ENCODE results near the gene DLEC1. TPM values are rescaled to one million over a fixed set of nuclear protein-coding genes. Genes with fewer than 3 reads are reported as not detected.

The DLEC1 gene
- total and polyA plus RNA-seq, 2 experiments from 2014 or later, result 0.15 TPM; not detected in 1

DNA sequence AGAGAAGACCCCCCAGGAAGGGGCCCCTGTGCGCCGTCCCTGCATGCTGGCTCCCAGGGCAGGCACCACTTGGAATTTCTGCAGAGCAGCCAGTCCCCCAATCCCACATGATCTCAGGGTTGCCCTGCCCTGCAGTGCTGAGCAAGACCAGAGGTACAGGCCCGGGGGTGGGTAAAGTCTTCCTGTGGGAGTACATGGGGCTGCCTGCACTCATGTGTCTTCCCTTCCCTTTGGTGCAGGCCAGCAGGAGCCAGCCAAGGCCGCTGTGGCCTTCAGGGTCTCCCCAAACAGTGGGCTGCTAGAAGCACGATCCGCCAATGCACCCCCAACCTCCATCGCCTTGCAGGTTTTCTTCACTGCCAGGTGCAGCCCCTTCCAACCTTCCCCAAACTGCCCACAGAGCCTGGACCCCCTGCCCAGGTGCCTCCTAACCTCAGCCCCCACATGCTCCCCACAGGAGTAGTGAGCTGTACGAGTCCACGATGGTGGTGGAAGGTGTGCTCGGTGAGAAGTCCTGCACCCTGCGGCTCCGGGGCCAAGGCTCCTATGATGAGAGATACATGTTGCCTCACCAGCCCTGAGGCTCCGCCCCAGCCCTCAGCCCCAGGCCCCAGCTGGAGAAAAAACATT is 82.9 kb downstream of the DLEC1 start:
- H2AFZ ChIP-seq, result no peak overlapping the region
- TF ChIP-seq EZH2phosphoT487 (IDR thresholded peaks at IDR 0.05; ENCODE audit: insufficient read depth, low read depth) (no peak), EZH2 (IDR thresholded peaks at IDR 0.05; ENCODE audit: insufficient read depth, poor library complexity, severe bottlenecking) (no peak)

DNA sequence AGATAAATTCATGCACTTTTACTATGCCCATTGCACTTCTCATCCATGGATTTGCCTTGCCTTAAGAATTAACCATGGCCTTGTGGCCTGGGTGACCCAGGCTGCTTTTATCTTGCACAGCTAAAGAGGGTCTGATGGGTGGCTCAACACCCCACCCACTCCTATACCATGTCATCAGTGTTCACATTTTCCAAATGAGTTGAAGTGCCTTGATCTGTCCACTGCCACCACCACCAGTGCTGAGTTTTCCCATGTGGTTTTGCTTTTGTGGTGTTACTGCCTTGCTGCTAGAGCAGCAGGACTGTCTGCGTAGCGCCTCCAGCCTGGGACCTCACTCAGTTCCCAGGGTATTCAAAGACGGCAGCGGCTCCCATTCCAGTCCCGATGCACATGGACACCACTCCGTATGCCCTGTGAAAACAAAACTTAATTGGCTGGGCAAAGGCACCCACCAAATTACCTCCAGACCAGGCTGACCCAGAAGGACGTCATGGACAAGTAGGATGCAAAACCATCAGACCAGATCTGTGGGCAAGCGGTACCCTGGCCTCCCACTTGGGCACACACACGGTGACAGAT is 83.8 kb downstream of the DLEC1 start:
- Histone ChIP-seq H3K9ac (no peak overlapping the region), H3K27me3 (replicated peaks; ENCODE audit: insufficient read depth) (no peaks in the 10 kb centered on the region), H3K4me1 (ENCODE audit: insufficient read depth) (no peaks in the 10 kb centered on the region), H3K9me2 (ENCODE audit: insufficient read depth) (no peaks in the 10 kb centered on the region), H3K36me3 (ENCODE audit: low read depth) (peaks cover 17% of the 10 kb centered on the region; the same call in 1 of the 2 replicates), H3K9me3 (ENCODE audit: low read depth) (no peaks in the 10 kb centered on the region), H2AFZ (no peak overlapping the region), H3K27ac (no peak overlapping the region), H3K4me2 (ENCODE audit: unreplicated experiment) (no peak overlapping the region), H4K20me1 (ENCODE audit: insufficient read depth) (no peaks in the 10 kb centered on the region; the same call in 1 of the 2 replicates), H3K4me3 (no peak overlapping the region), H3K79me2 (ENCODE audit: insufficient read depth) (no peaks in the 10 kb centered on the region), H3F3A (ENCODE audit: insufficient read depth) (no peaks in the 10 kb centered on the region)
- WGBS, 2 experiments (ENCODE audit: low coverage in 1 of 2, low lambda C conversion rate in 2 of 2, missing lambda C conversion rate in 2 of 2), result 91 to 92% methylated on average over 9 of the region's 9 CpGs
- in situ Hi-C loops (cut with MboI), result loop anchor here (25.0 kb wide), 1 partner anchor 364 kb away; the partner anchor contains the start of gene EXOG
- no peak for DNase-seq
- TF ChIP-seq EZH2phosphoT487 (IDR thresholded peaks at IDR 0.05; ENCODE audit: insufficient read depth, low read depth) (no peak), EZH2 (IDR thresholded peaks at IDR 0.05; ENCODE audit: insufficient read depth, poor library complexity, severe bottlenecking) (no peak)

More for the DNA sequence above, 82.9 kb downstream of the DLEC1 start:
- no peak overlapping the region for H3K4me2 ChIP-seq (ENCODE audit: unreplicated experiment)
- WGBS, 2 experiments (ENCODE audit: low coverage in 1 of 2, low lambda C conversion rate in 2 of 2, missing lambda C conversion rate in 2 of 2), result 87 to 92% methylated on average over 13 of the region's 13 CpGs
- H3F3A ChIP-seq (ENCODE audit: insufficient read depth), result no peaks in the 10 kb centered on the region
- peaks cover 11% of the 10 kb centered on the region; the same call in 1 of the 2 replicates for H3K36me3 ChIP-seq (ENCODE audit: low read depth)
- H3K4me3 ChIP-seq, result no peak overlapping the region
- in situ Hi-C loops (cut with MboI), result loop anchor here (25.0 kb wide), 1 partner anchor 365 kb away; the partner anchor contains the start of gene EXOG
- H3K27ac ChIP-seq, result no peak overlapping the region
- no peaks in the 10 kb centered on the region for H3K9me2 ChIP-seq (ENCODE audit: insufficient read depth)
- no peak for DNase-seq
- no peaks in the 10 kb centered on the region for H3K9me3 ChIP-seq (ENCODE audit: low read depth)
- H3K4me1 ChIP-seq (ENCODE audit: insufficient read depth), result no peaks in the 10 kb centered on the region
- H3K9ac ChIP-seq, result no peak overlapping the region
- no peaks in the 10 kb centered on the region for H3K79me2 ChIP-seq (ENCODE audit: insufficient read depth)
- no peaks in the 10 kb centered on the region; the same call in 1 of the 2 replicates for H4K20me1 ChIP-seq (ENCODE audit: insufficient read depth)
- H3K27me3 ChIP-seq (replicated peaks; ENCODE audit: insufficient read depth), result no peaks in the 10 kb centered on the region

DNA sequence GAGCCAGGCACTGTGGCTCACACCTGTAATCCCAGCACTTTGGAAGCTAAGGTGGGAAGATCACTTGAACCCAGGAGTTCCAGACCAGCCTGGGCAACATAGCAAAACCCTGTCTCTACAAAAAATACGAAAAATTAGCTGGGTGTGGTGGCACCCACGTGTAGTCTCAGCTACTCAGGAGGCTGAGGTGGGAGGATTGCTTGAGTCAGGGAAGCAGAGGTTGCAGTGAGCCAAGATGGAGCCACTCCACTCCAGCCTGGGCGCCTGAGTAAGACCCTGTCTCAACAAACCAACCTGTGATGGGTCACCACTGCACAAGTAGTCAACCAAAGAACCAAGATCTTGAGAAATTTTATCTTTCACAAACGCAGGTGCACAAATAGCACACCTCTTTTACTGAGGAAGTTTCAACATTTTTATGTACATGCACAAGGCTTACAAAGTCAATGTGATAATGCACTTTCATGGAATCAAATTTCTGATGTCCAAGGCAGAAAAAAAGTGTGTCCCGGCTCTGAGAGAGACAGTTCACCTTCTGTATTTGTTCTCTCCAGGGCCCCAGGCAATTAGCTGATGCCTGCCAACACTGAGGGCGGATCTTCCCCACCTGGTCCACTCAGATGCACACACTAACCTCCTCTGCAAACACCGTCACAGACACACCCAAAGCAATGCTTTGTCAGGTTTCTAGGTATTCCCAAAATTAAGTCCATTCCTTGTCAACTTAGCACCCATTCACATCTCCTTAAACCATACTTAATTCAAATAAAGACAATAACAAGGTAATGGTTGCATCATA is 85.5 kb downstream of the DLEC1 start:
- Histone ChIP-seq H3K9ac (no peak overlapping the region), H3K9me3 (ENCODE audit: low read depth) (no peaks in the 10 kb centered on the region), H4K20me1 (ENCODE audit: insufficient read depth) (no peaks in the 10 kb centered on the region; the same call in 1 of the 2 replicates), H3K27me3 (replicated peaks; ENCODE audit: insufficient read depth) (no peaks in the 10 kb centered on the region), H3F3A (ENCODE audit: insufficient read depth) (no peaks in the 10 kb centered on the region), H3K27ac (no peak overlapping the region), H2AFZ (no peak overlapping the region), H3K4me1 (ENCODE audit: insufficient read depth) (no peaks in the 10 kb centered on the region), H3K79me2 (ENCODE audit: insufficient read depth) (no peaks in the 10 kb centered on the region), H3K4me3 (no peak overlapping the region), H3K4me2 (ENCODE audit: unreplicated experiment) (no peak overlapping the region), H3K36me3 (ENCODE audit: low read depth) (peaks cover 18% of the 10 kb centered on the region; the same call in 1 of the 2 replicates), H3K9me2 (ENCODE audit: insufficient read depth) (no peaks in the 10 kb centered on the region)
- in situ Hi-C loops (cut with MboI), result loop anchor here (25.0 kb wide), 1 partner anchor 363 kb away; the partner anchor contains the start of gene EXOG
- no peak for DNase-seq
- no peak for TF ChIP-seq EZH2phosphoT487 (IDR thresholded peaks at IDR 0.05; ENCODE audit: insufficient read depth, low read depth)
- TF ChIP-seq EZH2 (IDR thresholded peaks at IDR 0.05; ENCODE audit: insufficient read depth, poor library complexity, severe bottlenecking), result no peak
- 87% methylated on average over 7 of the region's 7 CpGs for WGBS, 2 experiments (ENCODE audit: low coverage in 1 of 2, low lambda C conversion rate in 2 of 2, missing lambda C conversion rate in 2 of 2)
